Mucosa of stomach (tissue), 1 donor: ENCODE measurements around the gene KRTAP1-4.
"Not testable (repeated sequence)": the region's sequence is repeated elsewhere in the genome, so short reads cannot be mapped to it uniquely, and the experiment has no call there.

ENCODE experiments used
- H3K27me3 ChIP-seq: one replicate; pipeline ENCODE4 v1.7.0; 2013; ENCODE audit warnings: mild to moderate bottlenecking, low read length; ENCODE audit not compliant: control insufficient read depth, insufficient read depth
- H3K36me3 ChIP-seq: one replicate; pipeline ENCODE4 v1.7.0; 2013; ENCODE audit warnings: low read length; ENCODE audit not compliant: control insufficient read depth, insufficient read depth
- H3K4me1 ChIP-seq: one replicate; pipeline ENCODE4 v1.7.0; 2013; ENCODE audit warnings: mild to moderate bottlenecking, low read length; ENCODE audit not compliant: control insufficient read depth, insufficient read depth
- H3K4me3 ChIP-seq: one replicate; pipeline ENCODE4 v1.7.0; 2013; ENCODE audit warnings: low read length
- H3K9ac ChIP-seq: one replicate; pipeline ENCODE4 v1.7.0; 2013; ENCODE audit warnings: mild to moderate bottlenecking, low read length, moderate library complexity
- H3K9me3 ChIP-seq: one replicate; pipeline ENCODE4 v1.7.0; 2013; ENCODE audit warnings: mild to moderate bottlenecking, low read length, moderate library complexity; ENCODE audit not compliant: control insufficient read depth
- donor health status: Pancreatic carcinoma.

KRTAP1-4 gene

DNA sequence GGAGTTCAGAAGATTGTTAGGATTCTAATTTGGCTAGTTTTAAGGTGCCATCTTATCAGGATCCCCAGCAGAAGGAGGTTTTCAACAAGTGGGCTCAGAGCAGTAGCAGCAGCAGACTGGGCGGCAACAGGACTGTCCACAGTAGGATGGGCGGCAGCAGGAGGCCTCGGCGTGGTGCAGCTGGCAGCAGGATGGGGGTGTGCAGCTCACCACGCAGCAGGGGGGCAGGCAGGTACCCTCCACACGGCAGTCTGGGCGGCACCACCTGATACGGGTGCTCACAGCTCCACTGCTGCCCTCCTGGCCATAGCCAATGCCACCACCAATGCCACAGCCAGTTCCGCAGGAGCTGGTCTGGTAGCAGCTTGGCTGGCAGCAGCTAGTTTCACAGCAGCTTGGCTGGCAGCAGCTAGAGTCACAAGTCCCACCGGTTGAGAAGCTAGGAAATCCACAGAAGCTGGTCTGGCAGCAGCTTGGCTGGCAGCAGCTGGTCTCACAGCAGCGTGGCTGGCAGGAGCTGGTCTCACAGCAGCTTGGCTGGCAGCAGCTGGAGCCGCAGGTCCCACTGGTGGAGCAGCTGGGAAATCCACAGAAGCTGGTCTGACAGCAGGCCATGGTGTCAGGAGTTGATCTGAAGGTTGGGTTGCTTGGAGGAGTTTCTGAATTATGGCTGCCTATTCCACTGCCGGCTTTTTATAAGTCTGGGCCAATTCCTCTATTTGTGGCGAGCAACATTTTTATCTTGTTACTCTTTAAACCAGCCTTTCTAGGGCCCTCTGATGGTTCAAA is 11.0 kb upstream of the KRTAP1-4 start, which contains the start of gene KRTAP1-1:
KRTAP1-1 (minus strand) TSS at position 668 of the 789 bp plus-strand sequence; CDS start at position 615, 53 bp downstream.
- not testable (repeated sequence) for H3K36me3 ChIP-seq, H3K9me3 ChIP-seq, H3K4me1 ChIP-seq, H3K4me3 ChIP-seq, H3K27me3 ChIP-seq, H3K9ac ChIP-seq

DNA sequence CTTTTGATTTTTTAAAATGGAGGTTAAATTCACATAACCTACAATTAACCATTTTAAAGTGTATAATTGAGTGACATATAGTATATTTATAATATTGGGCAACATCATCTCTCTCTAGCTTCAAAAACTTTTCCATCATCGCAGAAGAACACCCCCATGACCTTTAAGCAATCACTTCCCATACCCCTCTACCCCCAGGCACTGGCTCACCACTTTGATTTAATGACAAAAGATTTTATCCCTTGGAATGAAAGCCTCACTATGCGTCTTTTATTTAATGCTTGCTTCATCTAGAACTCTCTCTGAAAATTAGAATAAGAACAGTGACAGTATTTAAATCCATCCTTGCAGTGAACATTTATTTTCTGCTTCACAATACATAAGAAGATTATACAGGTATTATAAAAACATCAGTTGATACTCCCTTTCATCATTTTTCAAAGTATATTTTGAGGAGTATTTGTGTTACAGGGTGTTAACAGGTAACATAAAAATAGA is 7.9 kb upstream of the KRTAP1-4 start:
- H3K27me3 ChIP-seq, result peaks cover 2% of the 10 kb centered on the region
- no peak overlapping the region for H3K4me3 ChIP-seq
- no peaks in the 10 kb centered on the region for H3K36me3 ChIP-seq
- no peak overlapping the region for H3K9ac ChIP-seq
- H3K4me1 ChIP-seq, result no peaks in the 10 kb centered on the region
- no peaks in the 10 kb centered on the region for H3K9me3 ChIP-seq

DNA sequence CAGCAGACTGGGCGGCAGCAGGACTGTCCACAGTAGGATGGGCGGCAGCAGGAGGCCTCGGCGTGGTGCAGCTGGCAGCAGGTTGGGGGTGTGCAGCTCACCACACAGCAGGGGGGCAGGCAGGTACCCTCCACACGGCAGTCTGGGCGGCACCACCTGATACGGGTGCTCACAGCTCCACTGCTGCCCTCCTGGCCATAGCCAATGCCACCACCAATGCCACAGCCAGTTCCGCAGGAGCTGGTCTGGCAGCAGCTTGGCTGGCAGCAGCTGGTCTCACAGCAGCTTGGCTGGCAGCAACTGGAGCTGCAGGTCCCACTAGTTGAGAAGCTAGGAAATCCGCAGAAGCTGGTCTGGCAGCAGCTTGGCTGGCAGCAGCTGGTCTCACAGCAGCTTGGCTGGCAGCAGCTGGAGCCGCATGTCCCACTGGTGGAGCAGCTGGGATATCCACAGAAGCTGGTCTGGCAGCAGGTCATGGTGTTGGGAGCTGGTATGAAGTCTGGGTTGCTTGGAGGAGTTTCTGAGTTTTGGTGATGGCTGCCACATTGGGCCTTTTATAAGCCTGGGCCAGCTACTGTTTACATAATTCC is 4.4 kb upstream of the KRTAP1-4 start, which contains the start of gene KRTAP1-3:
KRTAP1-3 (minus strand) TSS at position 529 of the 590 bp plus-strand sequence; CDS start at position 476, 53 bp downstream.
- not testable (repeated sequence) for H3K4me1 ChIP-seq, H3K9me3 ChIP-seq, H3K4me3 ChIP-seq, H3K27me3 ChIP-seq, H3K36me3 ChIP-seq, H3K9ac ChIP-seq

DNA sequence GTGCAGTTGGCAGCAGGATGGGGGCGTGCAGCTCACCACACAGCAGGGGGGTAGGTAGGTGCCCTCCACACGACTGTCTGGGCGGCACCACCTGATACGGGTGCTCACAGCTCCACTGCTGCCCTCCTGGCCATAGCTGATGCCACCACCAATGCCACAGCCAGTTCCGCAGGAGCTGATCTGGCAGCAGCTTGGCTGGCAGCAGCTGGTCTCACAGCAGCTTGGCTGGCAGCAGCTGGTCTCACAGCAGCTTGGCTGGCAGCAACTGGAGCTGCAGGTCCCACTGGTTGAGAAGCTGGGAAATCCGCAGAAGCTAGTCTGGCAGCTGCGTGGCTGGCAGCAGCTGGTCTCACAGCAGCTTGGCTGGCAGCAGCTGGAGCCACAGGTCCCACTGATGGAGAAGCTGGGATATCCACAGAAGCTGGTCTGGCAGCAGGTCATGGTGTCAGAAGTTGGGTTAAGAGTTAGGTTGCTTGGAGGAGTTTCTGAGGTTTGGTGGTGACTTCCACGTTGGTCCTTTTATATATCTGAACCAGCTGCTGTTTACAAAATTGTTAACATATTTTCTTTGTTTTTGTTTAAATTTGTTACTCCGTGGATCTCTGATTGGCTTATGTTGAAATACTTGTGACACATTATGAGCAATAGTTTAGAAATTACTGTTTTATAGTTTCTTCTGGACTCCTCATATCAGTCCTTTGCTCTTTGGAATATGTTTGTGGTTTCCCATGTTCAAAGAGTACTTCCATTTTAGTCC is 3.1 kb downstream of the KRTAP1-4 start, which contains the start of gene KRTAP1-5:
KRTAP1-5 (minus strand) TSS at position 494 of the 757 bp plus-strand sequence; CDS start at position 441, 53 bp downstream.
- no peaks in the 10 kb centered on the region for H3K27me3 ChIP-seq
- H3K9me3 ChIP-seq, result no peaks in the 10 kb centered on the region
- H3K4me3 ChIP-seq, result no peak within 1 kb of the TSS
- no peak within 1 kb of the TSS for H3K9ac ChIP-seq
- no peaks in the 10 kb centered on the region for H3K4me1 ChIP-seq
- no peaks in the 10 kb centered on the region for H3K36me3 ChIP-seq

DNA sequence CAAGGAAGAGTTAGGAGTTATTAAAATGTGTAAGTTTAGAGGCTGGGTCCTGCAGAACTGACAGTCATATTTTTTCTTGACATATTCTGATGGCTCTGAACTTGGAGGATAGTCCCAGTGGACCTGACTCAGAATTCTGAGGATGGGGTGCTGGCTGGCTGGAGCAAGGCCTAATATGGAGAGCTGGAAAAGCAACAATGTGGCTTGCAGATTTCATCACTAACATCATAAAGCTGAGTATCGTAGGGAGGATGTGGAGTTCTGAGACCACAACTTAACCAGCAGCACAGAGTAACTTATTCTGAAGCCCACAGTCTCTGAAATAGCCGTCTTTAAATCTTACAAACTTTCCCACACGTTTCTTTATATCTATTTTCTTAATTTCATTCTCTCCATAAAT is 5.3 kb downstream of the KRTAP1-4 start:
- Histone ChIP-seq H3K4me3 (no peak overlapping the region), H3K36me3 (no peaks in the 10 kb centered on the region), H3K9me3 (no peaks in the 10 kb centered on the region), H3K27me3 (no peaks in the 10 kb centered on the region), H3K9ac (no peak overlapping the region), H3K4me1 (no peaks in the 10 kb centered on the region)

DNA sequence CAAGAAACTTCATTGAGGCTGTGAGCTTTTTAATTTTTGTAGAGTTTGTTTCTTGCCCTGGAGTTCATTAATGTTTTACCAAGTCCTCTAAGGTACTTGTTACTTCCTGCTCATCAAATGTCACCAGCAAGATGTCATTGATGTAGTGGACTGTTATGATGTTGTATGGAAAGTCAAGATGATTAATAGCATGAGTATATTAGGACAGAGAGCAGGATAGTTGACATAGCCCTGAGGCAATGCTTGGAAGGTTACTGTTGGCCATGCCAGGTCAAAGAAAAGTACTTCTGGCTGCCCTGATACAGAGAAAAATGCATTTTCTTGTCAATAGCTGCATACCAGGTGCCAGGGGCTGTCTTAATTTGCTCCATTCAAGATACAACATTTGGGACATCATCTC is 9.7 kb downstream of the KRTAP1-4 start:
- no peaks in the 10 kb centered on the region for H3K27me3 ChIP-seq

DNA sequence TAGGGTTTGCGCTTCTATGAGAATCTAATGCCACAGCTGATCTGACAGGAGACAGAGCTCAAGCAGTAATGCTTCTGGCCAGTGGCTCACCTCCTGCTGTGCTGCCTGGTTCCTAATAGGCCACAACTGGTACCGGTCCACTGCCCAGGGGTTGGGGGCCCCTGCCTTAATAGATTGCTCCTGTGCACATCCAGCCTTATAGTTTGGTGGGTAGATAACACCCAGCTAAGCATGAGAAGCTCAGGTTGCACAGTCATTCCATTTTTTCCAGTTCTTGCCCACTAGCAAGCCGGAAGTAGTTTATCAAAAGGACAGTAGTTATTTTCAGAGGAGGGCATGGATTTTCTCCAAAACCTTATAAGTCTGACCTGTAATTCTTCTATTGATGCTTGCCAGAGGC is 10.6 kb downstream of the KRTAP1-4 start:
- H3K4me1 ChIP-seq, result no peaks in the 10 kb centered on the region
- no peaks in the 10 kb centered on the region for H3K36me3 ChIP-seq
- H3K9ac ChIP-seq, result no peak overlapping the region
- no peak overlapping the region for H3K4me3 ChIP-seq
- no peaks in the 10 kb centered on the region for H3K9me3 ChIP-seq
- no peaks in the 10 kb centered on the region for H3K27me3 ChIP-seq

More for the DNA sequence above, 9.7 kb downstream of the KRTAP1-4 start:
- no peak overlapping the region for H3K4me3 ChIP-seq
- no peak overlapping the region for H3K9ac ChIP-seq
- no peaks in the 10 kb centered on the region for H3K36me3 ChIP-seq
- H3K4me1 ChIP-seq, result no peaks in the 10 kb centered on the region
- no peaks in the 10 kb centered on the region for H3K9me3 ChIP-seq

DNA sequence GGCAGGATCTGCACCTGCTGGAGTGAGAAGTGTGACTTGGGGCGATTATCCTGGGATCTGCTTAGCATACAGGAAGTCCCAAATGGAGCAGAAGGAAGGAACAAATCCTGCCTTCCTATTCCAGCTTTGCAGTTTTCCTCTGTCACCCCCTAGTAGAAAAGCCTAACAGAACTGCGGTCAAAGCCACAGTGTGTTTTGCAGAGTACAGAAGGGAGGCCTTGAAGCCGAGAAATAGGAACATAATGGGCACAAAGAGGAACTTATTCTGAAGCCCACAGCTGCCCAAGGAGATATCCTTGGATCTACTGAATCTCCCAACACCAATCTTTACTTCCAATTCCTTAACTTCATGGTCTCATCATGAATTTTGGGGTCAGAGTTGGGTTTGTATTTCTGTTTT is 11.5 kb downstream of the KRTAP1-4 start:
- H3K36me3 ChIP-seq, result no peaks in the 10 kb centered on the region
- H3K4me3 ChIP-seq, result no peak overlapping the region
- H3K4me1 ChIP-seq, result no peaks in the 10 kb centered on the region
- H3K27me3 ChIP-seq, result no peaks in the 10 kb centered on the region
- H3K9ac ChIP-seq, result no peak overlapping the region
- H3K9me3 ChIP-seq, result no peaks in the 10 kb centered on the region

DNA sequence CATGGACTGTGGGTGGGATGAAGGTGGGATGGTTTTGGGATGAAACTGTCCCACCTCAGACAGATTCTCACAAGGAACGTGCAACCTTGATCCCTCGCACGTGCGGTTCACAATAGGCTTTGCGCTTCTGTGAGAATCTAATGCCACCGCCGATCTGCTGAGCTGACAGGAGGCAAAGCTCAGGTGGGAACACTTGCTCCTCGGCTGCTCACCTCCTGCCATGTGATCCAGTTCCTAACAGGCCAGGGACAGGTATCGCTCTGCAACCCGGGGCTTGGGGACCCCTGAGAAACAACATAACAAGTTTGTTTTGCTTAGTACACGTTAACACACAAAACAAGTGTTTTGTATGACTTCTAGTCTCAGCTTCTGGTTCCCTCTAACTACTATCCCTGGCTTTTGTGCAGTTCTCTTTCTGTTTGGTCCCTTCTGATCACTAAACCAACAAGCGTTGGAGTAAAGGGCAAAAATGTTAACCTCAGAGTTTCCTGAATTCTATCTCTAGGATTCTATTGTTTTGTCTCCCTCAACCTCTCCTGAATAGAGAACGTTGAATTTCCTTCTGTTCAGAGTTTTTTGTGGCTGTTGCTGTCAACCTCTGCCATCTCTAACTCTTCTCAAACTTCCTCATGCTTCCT is 13.3 kb downstream of the KRTAP1-4 start:
- no peaks in the 10 kb centered on the region for H3K36me3 ChIP-seq
- no peaks in the 10 kb centered on the region for H3K4me1 ChIP-seq
- H3K4me3 ChIP-seq, result no peak overlapping the region
- H3K27me3 ChIP-seq, result no peaks in the 10 kb centered on the region
- no peak overlapping the region for H3K9ac ChIP-seq
- H3K9me3 ChIP-seq, result no peaks in the 10 kb centered on the region

DNA sequence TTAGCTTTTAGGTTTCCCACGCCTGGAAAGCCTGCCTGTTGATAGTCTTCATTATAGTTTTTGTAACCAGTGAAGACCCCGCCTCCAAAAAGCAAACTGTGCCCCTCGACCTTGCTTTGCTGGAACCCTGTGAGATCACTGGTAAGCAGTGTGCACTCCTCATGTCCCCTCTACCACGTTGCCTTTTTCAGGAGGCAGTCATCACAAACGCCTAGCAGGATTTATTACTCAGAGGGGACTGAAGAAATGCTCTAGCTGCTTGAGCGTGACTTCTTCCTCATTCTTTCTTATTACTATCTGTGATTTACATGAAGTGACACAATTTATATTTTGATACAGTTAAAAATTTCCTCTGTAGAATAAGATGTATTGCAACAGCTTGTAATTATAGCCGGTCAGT is 14.5 kb downstream of the KRTAP1-4 start:
- H3K9me3 ChIP-seq, result no peaks in the 10 kb centered on the region
- no peaks in the 10 kb centered on the region for H3K4me1 ChIP-seq
- H3K9ac ChIP-seq, result no peak overlapping the region
- H3K4me3 ChIP-seq, result no peak overlapping the region
- H3K36me3 ChIP-seq, result no peaks in the 10 kb centered on the region
- no peaks in the 10 kb centered on the region for H3K27me3 ChIP-seq

DNA sequence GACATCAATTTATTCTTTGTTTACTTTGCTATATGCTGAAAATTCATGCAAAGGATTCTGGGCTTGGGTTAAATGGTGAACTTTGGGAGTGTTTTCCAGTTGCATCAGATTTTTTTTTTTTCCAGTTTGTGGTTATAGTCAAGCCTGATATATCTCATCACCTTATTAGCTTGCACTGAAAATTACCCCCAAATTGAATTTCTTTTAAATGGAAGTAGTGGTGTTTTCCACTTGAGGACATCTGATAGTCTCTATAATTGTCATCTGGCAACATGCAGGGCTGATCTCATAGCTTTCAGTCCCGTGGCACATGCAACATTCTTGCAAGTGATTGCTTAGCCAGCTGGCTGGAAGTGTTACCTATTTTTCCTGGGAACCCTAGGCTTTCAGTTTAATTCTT is 16.4 kb downstream of the KRTAP1-4 start:
- Histone ChIP-seq H3K9ac (no peak overlapping the region), H3K4me1 (no peaks in the 10 kb centered on the region), H3K9me3 (no peaks in the 10 kb centered on the region), H3K4me3 (no peak overlapping the region), H3K36me3 (no peaks in the 10 kb centered on the region), H3K27me3 (no peaks in the 10 kb centered on the region)
